GM23248 (cell line): Measurements from ENCODE around the gene TSPOAP1.

Experiments used
- EZH2 ChIP-seq: fragments of 200-600 bp; sonication (generic); IDR thresholded peaks from 2 replicates; pipeline ENCODE4 v1.6.1; 2018; ENCODE audit warnings: antibody characterized with exemption, mild to moderate bottlenecking; ENCODE audit not compliant: insufficient read depth, poor library complexity, severe bottlenecking
- EZH2phosphoT487 ChIP-seq: fragments of 200-600 bp; sonication (generic); IDR thresholded peaks from 2 replicates; pipeline ENCODE4 v1.6.1; 2018; ENCODE audit warnings: antibody characterized with exemption, moderate library complexity, mild to moderate bottlenecking, low read depth; ENCODE audit not compliant: insufficient read depth

- no peak for TF ChIP-seq EZH2
- TF ChIP-seq EZH2phosphoT487: no peak
Observed at GRCh38 chr17:58323366-58324055, 5.1 kb downstream of the TSPOAP1 start.
